Neutrophil (primary cell): ENCODE results near the gene ZNHIT2.
"Not testable (repeated sequence)": the region's sequence is repeated elsewhere in the genome, so short reads cannot be mapped to it uniquely, and the experiment has no call there.

ENCODE experiments used
- H3K27ac ChIP-seq: fragments of 200-600 bp; sonication (generic); 2 replicates; pipeline ENCODE4 v1.5.1; 2016; ENCODE audit warnings: mild to moderate bottlenecking, moderate library complexity
- H3K27me3 ChIP-seq: fragments of 200-600 bp; sonication (generic); 2 replicates; pipeline ENCODE4 v1.6.0; 2016; ENCODE audit warnings: mild to moderate bottlenecking
- H3K36me3 ChIP-seq: fragments of 200-600 bp; sonication (generic); 2 replicates; pipeline ENCODE4 v1.5.1; 2017
- H3K4me1 ChIP-seq, 2 experiments: fragments of 200-600 bp in 1 of 2; sonication (generic) in 1 of 2; 1 replicate in 1 of 2; 2 replicates in 1 of 2; pipeline versions ENCODE4 v1.5.1 to v1.6.1; 2013 to 2016; ENCODE audit warnings: low read depth in 1 of 2, low read length in 1 of 2, mild to moderate bottlenecking in 1 of 2, moderate library complexity in 1 of 2; ENCODE audit not compliant: control insufficient read depth in 1 of 2, insufficient read depth in 1 of 2
- H3K4me3 ChIP-seq, 2 experiments: fragments of 200-600 bp in 1 of 2; sonication (generic) in 1 of 2; 1 replicate in 1 of 2; 2 replicates in 1 of 2; pipeline ENCODE4 v1.5.1; 2013 to 2016; ENCODE audit warnings: low read depth in 1 of 2, low read length in 1 of 2, mild to moderate bottlenecking in 1 of 2, moderate library complexity in 1 of 2
- H3K9me3 ChIP-seq: fragments of 200-600 bp; sonication (generic); 2 replicates; pipeline ENCODE4 v1.5.1; 2016
- TF ChIP-seq, protein P1 (sequence below): fragments of 200-600 bp; sonication (generic); IDR thresholded peaks from 2 replicates; pipeline ENCODE4 v1.5.1; 2016; ENCODE audit warnings: antibody characterized with exemption

Gene ZNHIT2

GRCh38 chr11:65150509-65151299 is 33.2 kb upstream of the ZNHIT2 start:
- Histone ChIP-seq H3K4me3 (no peak overlapping the region), H3K27me3 (no peaks in the 10 kb centered on the region), H3K4me1 (peaks cover 38 to 49% of the 10 kb centered on the region in 2 experiments), H3K36me3 (no peaks in the 10 kb centered on the region), H3K9me3 (no peaks in the 10 kb centered on the region), H3K27ac (peak overlapping the region; percentile 84)
- TF ChIP-seq, protein P1, sequence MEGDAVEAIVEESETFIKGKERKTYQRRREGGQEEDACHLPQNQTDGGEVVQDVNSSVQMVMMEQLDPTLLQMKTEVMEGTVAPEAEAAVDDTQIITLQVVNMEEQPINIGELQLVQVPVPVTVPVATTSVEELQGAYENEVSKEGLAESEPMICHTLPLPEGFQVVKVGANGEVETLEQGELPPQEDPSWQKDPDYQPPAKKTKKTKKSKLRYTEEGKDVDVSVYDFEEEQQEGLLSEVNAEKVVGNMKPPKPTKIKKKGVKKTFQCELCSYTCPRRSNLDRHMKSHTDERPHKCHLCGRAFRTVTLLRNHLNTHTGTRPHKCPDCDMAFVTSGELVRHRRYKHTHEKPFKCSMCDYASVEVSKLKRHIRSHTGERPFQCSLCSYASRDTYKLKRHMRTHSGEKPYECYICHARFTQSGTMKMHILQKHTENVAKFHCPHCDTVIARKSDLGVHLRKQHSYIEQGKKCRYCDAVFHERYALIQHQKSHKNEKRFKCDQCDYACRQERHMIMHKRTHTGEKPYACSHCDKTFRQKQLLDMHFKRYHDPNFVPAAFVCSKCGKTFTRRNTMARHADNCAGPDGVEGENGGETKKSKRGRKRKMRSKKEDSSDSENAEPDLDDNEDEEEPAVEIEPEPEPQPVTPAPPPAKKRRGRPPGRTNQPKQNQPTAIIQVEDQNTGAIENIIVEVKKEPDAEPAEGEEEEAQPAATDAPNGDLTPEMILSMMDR, result peak; percentile 30

DNA sequence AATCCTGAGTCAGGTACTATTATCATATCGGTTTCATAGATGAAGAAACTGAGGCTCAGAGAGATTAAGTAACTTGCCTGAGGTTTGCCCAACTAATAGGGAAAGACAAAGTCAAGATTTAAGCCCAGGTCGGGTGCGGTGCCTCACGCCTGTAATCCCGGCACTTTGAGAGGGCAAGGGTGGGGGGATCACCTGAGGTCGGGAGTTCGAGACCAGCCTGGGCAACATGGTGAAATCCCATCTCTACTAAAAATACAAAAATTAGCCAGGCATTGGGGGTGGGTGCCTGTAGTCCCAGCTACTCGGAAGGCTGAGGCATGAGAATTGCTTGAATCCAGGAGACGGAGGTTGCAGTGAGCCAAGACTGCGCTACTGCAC is 32.6 kb upstream of the ZNHIT2 start:
- H3K4me1 ChIP-seq, result peaks cover 40 to 51% of the 10 kb centered on the region in 2 experiments
- H3K36me3 ChIP-seq, H3K9me3 ChIP-seq, H3K27me3 ChIP-seq, H3K4me3 ChIP-seq: not testable (repeated sequence)
- H3K27ac ChIP-seq, result peak overlapping the region; percentile 84

GRCh38 chr11:65148657-65149056 is 31.2 kb upstream of the ZNHIT2 start:
- Histone ChIP-seq H3K36me3 (no peaks in the 10 kb centered on the region), H3K4me3 (no peak overlapping the region), H3K27ac (no peak overlapping the region), H3K27me3 (no peaks in the 10 kb centered on the region), H3K9me3 (no peaks in the 10 kb centered on the region), H3K4me1 (peaks cover 40 to 51% of the 10 kb centered on the region in 2 experiments)
- TF ChIP-seq, protein P1, result no peak

GRCh38 chr11:65147352-65148075 is 30.0 kb upstream of the ZNHIT2 start:
- TF ChIP-seq, protein P1, result no peak
- Histone ChIP-seq H3K4me3 (no peak overlapping the region), H3K36me3 (no peaks in the 10 kb centered on the region)

DNA sequence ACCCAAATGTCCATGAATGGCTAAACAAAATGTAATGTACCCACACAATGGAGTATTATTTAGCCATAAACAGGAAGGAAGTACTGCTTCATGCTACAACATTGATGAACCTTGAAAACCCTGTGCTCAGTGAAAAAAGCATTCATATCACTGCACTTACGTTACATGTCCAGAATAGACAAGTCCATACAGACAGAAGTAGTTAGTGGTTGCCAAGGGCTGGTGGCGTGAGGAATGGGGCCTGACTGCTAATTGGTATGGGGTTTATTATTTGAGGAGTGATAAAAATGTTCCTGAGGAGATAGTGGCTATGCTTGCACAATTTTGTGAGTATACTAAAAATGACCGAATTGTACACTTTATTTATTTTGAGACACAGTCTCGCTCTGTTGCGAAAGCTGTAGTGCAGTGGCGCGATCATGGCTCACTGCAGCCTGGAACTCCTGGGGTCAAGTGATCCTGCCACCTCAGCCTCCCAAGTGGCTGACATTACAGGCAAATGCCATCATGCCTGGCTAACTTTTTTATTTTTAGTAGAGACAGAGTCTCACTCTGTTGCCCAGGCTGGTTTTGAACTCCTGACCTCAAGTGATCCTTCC is 24.5 kb upstream of the ZNHIT2 start:
- Histone ChIP-seq H3K9me3 (no peaks in the 10 kb centered on the region), H3K4me1 (peaks cover 12 to 13% of the 10 kb centered on the region in 2 experiments), H3K36me3 (no peaks in the 10 kb centered on the region), H3K27me3 (peaks cover 10% of the 10 kb centered on the region), H3K27ac (no peak overlapping the region), H3K4me3 (no peak overlapping the region)
- TF ChIP-seq, protein P1, result no peak

More at GRCh38 chr11:65147352-65148075, 30.0 kb upstream of the ZNHIT2 start:
- no peaks in the 10 kb centered on the region for H3K9me3 ChIP-seq
- H3K4me1 ChIP-seq, result peaks cover 40 to 51% of the 10 kb centered on the region in 2 experiments
- H3K27ac ChIP-seq, result no peak overlapping the region
- H3K27me3 ChIP-seq, result no peaks in the 10 kb centered on the region
